ENCODE results near the gene PRKCE. TPM values are rescaled to one million over a fixed set of nuclear protein-coding genes. Genes with fewer than 3 reads are reported as not detected.

The PRKCE gene
- total and polyA plus RNA-seq, 2 of the 8 experiments (the other 6 are each of a cell fraction or from before 2014, with no cell fraction given): 0.54 to 2.1 TPM

- Histone ChIP-seq H3K14ac (ENCODE audit: insufficient read length) (no peak overlapping the region), H3K36me3 (ENCODE audit: control insufficient read depth in 2 of 4, insufficient read depth in 4 of 4, low read length in 3 of 4) (no peaks in the 10 kb centered on the region), H4K5ac (ENCODE audit: insufficient read length, low read depth, low read length) (no peak overlapping the region), H3K9ac (replicated peaks in 1 of 4; ENCODE audit: extremely low read depth in 1 of 4, low read depth in 3 of 4, low read length in 3 of 4) (peak overlapping the region in 1 of 4 experiments; percentile 45; a peak in 1 of 7 replicates), H2BK5ac (ENCODE audit: low read depth, low read length) (no peak overlapping the region), H2BK15ac (ENCODE audit: low read length) (no peak overlapping the region), H3K4me1 (replicated peaks in 1 of 4; ENCODE audit: control insufficient read depth in 3 of 4, insufficient read depth in 4 of 4, low read length in 3 of 4) (peaks cover 0 to 6% (median 2%) of the 10 kb centered on the region in 4 experiments; a peak in 3 of 7 replicates), H2BK120ac (replicated peaks; ENCODE audit: low read depth, low read length) (no peak overlapping the region), H2BK20ac (ENCODE audit: low read length) (no peak overlapping the region), H3K56ac (replicated peaks; ENCODE audit: insufficient read length, low read depth, low read length) (no peak overlapping the region), H3K27me3 (replicated peaks in 1 of 4; ENCODE audit: control insufficient read depth in 3 of 4, extremely low read depth in 1 of 4, insufficient read depth in 3 of 4, low read length in 3 of 4) (no peaks in the 10 kb centered on the region), H4K8ac (ENCODE audit: extremely low read depth, insufficient read depth, low read length) (no peak overlapping the region), H3K79me1 (ENCODE audit: low read depth, low read length) (no peaks in the 10 kb centered on the region), H3K23ac (ENCODE audit: insufficient read length) (no peak overlapping the region), H4K91ac (replicated peaks; ENCODE audit: insufficient read length, low read length) (no peak overlapping the region), H3K27ac (ENCODE audit: low read depth, low read length) (no peak overlapping the region), H2AK5ac (ENCODE audit: low read depth, low read length) (no peak overlapping the region), H3K4me2 (ENCODE audit: insufficient read depth in 1 of 2, low read depth in 2 of 2, low read length in 2 of 2) (no peak overlapping the region), H3K9me3 (ENCODE audit: insufficient read depth in 2 of 2, low read depth in 1 of 2, low read length in 1 of 2) (no peaks in the 10 kb centered on the region), H3K18ac (ENCODE audit: extremely low read depth, low read length) (peak overlapping the region; percentile 7; the same call in 1 of the 2 replicates), H3K4me3 (ENCODE audit: extremely low read depth in 1 of 4, insufficient read depth in 2 of 4, low read depth in 3 of 4, low read length in 4 of 4) (no peak overlapping the region), H2AFZ (ENCODE audit: low read length) (no peak overlapping the region), H3K79me2 (ENCODE audit: control insufficient read depth in 1 of 2, insufficient read depth in 2 of 2, low read length in 2 of 2) (no peaks in the 10 kb centered on the region), H3K23me2 (ENCODE audit: low read depth, low read length) (no peaks in the 10 kb centered on the region), H3K4ac (replicated peaks; ENCODE audit: insufficient read length, low read depth, low read length) (no peak overlapping the region), H2BK12ac (ENCODE audit: low read depth, low read length) (no peak overlapping the region), H4K20me1 (replicated peaks in 1 of 2; ENCODE audit: control insufficient read depth in 1 of 2, insufficient read depth in 2 of 2, low read length in 2 of 2) (no peaks in the 10 kb centered on the region)
- DNase-seq (ENCODE audit: low read depth in 1 of 2, low spot score in 2 of 2): no peak
- POLR2A ChIA-PET (ENCODE audit: partially characterized antibody): no interaction called here
- CTCF ChIA-PET (ENCODE audit: partially characterized antibody): interaction anchor here (0.7 kb wide), 1 partner anchor 313 kb away, joined by 3 read pairs; no protein-coding TSS in a partner anchor
- no peak for FAIRE-seq
- WGBS, 2 experiments (ENCODE audit: extremely low coverage in 1 of 2, insufficient coverage in 1 of 2, insufficient read length in 1 of 2, insufficient replicate concordance in 2 of 2, low coverage in 1 of 2, low lambda C conversion rate in 2 of 2, missing lambda C conversion rate in 1 of 2): 75% methylated on average over 3 of the region's 3 CpGs; no CpG with 5 or more reads in 1 of the 2 experiments
- no peak for TF ChIP-seq YY1 (IDR thresholded peaks at IDR 0.05; ENCODE audit: low read depth, low read length)
- TF ChIP-seq CTCF (IDR thresholded peaks at IDR 0.05; ENCODE audit: control extremely low read depth in 1 of 3, insufficient read depth in 1 of 3, low read depth in 1 of 3, low read length in 3 of 3): no peak
- peak; percentile 17; the same call in 1 of the 2 replicates for TF ChIP-seq BACH1 (IDR thresholded peaks at IDR 0.05; ENCODE audit: low read length)
- TF ChIP-seq ZNF274 (IDR thresholded peaks at IDR 0.05; ENCODE audit: borderline replicate concordance, extremely low read depth, low read length): no peak
These were observed 20.2 kb upstream of the PRKCE start for GRCh38 chr2:45631319-45631718.
